HL-60 (cell line): ENCODE results near the gene NRXN3.

Experiments used
- DNase-seq, 2 experiments: peaks; one replicate each; pipeline ENCODE4 v3.0.0-alpha.2; 2010 to 2020; ENCODE audit warnings: low read depth in 1 of 2, low spot score in 1 of 2
- H3K27ac ChIP-seq: fragments of 250-450 bp; sonication (Bioruptor Pico); replicated peaks from 2 replicates; pipeline ENCODE4 v1.5.1; 2020; ENCODE audit warnings: mild to moderate bottlenecking, moderate library complexity
- H3K27me3 ChIP-seq: fragments of 250-450 bp; sonication (Bioruptor Pico); 2 replicates; pipeline ENCODE4 v1.5.1; 2021; ENCODE audit warnings: mild to moderate bottlenecking, moderate library complexity; ENCODE audit not compliant: insufficient read depth, poor library complexity, severe bottlenecking
- H3K4me3 ChIP-seq: replicated peaks from 2 replicates; pipeline ENCODE4 v1.5.1; 2011; ENCODE audit warnings: mild to moderate bottlenecking, control low read depth, low read length; ENCODE audit not compliant: insufficient read depth
- GABPA ChIP-seq: IDR thresholded peaks from 2 replicates; pipeline ENCODE4 v1.6.1; 2012; ENCODE audit warnings: low read depth
- POLR2AphosphoS5 ChIP-seq: IDR thresholded peaks from 2 replicates; pipeline ENCODE4 v1.6.1; 2012; ENCODE audit warnings: low read depth
- SPI1 ChIP-seq: IDR thresholded peaks from 2 replicates; pipeline ENCODE4 v1.6.1; 2012; ENCODE audit warnings: low read depth, mild to moderate bottlenecking, borderline replicate concordance
- TF ChIP-seq, protein P1 (sequence below): IDR thresholded peaks from one replicate; pipeline ENCODE4 v1.5.1; 2011; ENCODE audit warnings: low read length, control low read depth, inconsistent platforms; ENCODE audit not compliant: insufficient read depth
- TF ChIP-seq, protein P2 (sequence below): IDR thresholded peaks from 2 replicates; pipeline ENCODE4 v1.6.1; 2012; ENCODE audit warnings: low read depth; ENCODE audit not compliant: insufficient replicate concordance

NRXN3 gene

GRCh38 chr14:78131201-78131600 is 39.0 kb upstream of the NRXN3 start:
- Histone ChIP-seq H3K27me3 (no peaks in the 10 kb centered on the region), H3K4me3 (no peak overlapping the region), H3K27ac (no peak overlapping the region)
- TF ChIP-seq GABPA, result no peak
- no peak for TF ChIP-seq POLR2AphosphoS5
- TF ChIP-seq, protein P1, sequence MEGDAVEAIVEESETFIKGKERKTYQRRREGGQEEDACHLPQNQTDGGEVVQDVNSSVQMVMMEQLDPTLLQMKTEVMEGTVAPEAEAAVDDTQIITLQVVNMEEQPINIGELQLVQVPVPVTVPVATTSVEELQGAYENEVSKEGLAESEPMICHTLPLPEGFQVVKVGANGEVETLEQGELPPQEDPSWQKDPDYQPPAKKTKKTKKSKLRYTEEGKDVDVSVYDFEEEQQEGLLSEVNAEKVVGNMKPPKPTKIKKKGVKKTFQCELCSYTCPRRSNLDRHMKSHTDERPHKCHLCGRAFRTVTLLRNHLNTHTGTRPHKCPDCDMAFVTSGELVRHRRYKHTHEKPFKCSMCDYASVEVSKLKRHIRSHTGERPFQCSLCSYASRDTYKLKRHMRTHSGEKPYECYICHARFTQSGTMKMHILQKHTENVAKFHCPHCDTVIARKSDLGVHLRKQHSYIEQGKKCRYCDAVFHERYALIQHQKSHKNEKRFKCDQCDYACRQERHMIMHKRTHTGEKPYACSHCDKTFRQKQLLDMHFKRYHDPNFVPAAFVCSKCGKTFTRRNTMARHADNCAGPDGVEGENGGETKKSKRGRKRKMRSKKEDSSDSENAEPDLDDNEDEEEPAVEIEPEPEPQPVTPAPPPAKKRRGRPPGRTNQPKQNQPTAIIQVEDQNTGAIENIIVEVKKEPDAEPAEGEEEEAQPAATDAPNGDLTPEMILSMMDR, result no peak
- TF ChIP-seq, protein P2, sequence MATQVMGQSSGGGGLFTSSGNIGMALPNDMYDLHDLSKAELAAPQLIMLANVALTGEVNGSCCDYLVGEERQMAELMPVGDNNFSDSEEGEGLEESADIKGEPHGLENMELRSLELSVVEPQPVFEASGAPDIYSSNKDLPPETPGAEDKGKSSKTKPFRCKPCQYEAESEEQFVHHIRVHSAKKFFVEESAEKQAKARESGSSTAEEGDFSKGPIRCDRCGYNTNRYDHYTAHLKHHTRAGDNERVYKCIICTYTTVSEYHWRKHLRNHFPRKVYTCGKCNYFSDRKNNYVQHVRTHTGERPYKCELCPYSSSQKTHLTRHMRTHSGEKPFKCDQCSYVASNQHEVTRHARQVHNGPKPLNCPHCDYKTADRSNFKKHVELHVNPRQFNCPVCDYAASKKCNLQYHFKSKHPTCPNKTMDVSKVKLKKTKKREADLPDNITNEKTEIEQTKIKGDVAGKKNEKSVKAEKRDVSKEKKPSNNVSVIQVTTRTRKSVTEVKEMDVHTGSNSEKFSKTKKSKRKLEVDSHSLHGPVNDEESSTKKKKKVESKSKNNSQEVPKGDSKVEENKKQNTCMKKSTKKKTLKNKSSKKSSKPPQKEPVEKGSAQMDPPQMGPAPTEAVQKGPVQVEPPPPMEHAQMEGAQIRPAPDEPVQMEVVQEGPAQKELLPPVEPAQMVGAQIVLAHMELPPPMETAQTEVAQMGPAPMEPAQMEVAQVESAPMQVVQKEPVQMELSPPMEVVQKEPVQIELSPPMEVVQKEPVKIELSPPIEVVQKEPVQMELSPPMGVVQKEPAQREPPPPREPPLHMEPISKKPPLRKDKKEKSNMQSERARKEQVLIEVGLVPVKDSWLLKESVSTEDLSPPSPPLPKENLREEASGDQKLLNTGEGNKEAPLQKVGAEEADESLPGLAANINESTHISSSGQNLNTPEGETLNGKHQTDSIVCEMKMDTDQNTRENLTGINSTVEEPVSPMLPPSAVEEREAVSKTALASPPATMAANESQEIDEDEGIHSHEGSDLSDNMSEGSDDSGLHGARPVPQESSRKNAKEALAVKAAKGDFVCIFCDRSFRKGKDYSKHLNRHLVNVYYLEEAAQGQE, result no peak
- TF ChIP-seq SPI1, result peak; percentile 71; the same call in 1 of the 2 replicates
- no peak for DNase-seq

DNA sequence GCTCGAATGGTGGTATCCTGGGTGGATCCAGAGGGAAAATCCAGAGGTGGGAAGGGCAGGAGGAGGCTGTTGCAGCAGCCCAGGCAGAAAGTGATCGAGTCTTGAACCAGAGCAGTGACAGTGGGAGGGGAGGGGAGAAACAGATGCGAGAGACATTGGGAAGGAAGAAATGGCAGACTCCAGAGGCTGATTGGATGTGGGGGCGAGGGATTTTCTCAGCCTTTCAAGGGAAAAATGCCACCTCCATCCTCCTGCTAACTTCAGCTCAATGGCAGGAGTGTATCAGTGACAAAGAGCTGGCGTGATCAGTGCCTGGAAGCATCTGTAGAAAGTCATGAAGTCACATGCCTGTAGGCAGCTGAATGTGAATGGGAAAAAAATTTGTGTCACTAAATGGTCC is 38.6 kb upstream of the NRXN3 start:
- Histone ChIP-seq H3K27me3 (no peaks in the 10 kb centered on the region), H3K4me3 (no peak overlapping the region), H3K27ac (no peak overlapping the region)
- TF ChIP-seq, protein P2, result no peak
- TF ChIP-seq GABPA (no peak), POLR2AphosphoS5 (no peak), SPI1 (no peak)
- TF ChIP-seq, protein P1, result no peak
- DNase-seq, result no peak

GRCh38 chr14:78135450-78135891 is 34.7 kb upstream of the NRXN3 start:
- TF ChIP-seq, protein P2, result no peak
- TF ChIP-seq SPI1, result peak; percentile 63; the same call in 1 of the 2 replicates
- H3K27me3 ChIP-seq, result no peaks in the 10 kb centered on the region
- DNase-seq, result no peak

More at GRCh38 chr14:78135450-78135891, 34.7 kb upstream of the NRXN3 start:
- Histone ChIP-seq H3K27ac (no peak overlapping the region), H3K4me3 (no peak overlapping the region)
